Pulmonary artery endothelial cell (primary cell): ENCODE results near the gene TNFRSF8. TPM values are rescaled to one million over a fixed set of nuclear protein-coding genes. Genes with fewer than 3 reads are reported as not detected.

Experiments
- DNase-seq: peaks from one replicate; pipeline ENCODE4 v3.0.0-alpha.2; 2011; ENCODE audit warnings: low read depth, low spot score
- total RNA-seq: library from RNA; depleted of rRNA; stranded (reverse); fragments of >200 nt; gene quantifications from 2 replicates; pipeline ENCODE4 v1.2.3, GENCODE V29; 2014

The TNFRSF8 gene
- total RNA-seq, 1 donor from 2014 or later = 0.20 TPM

GRCh38 chr1:12059722-12060464, 3.2 kb upstream of the TNFRSF8 start:
- no peak for DNase-seq

GRCh38 chr1:12060500-12060899, 2.6 kb upstream of the TNFRSF8 start:
- DNase-seq = no peak

GRCh38 chr1:12064073-12064969, 1.2 kb downstream of the TNFRSF8 start:
- DNase-seq = no peak

GRCh38 chr1:12065872-12066271, 2.8 kb downstream of the TNFRSF8 start:
- DNase-seq = no peak

- DNase-seq = no peak
These were observed 5.1 kb downstream of the TNFRSF8 start for GRCh38 chr1:12067900-12068821.

- no peak for DNase-seq
These were observed 6.6 kb downstream of the TNFRSF8 start for GRCh38 chr1:12069623-12070244.

- no peak for DNase-seq
These were observed 8.8 kb downstream of the TNFRSF8 start for GRCh38 chr1:12071892-12072291.

GRCh38 chr1:12072741-12073140, 9.6 kb downstream of the TNFRSF8 start:
- DNase-seq = no peak

GRCh38 chr1:12073796-12074195, 10.7 kb downstream of the TNFRSF8 start:
- no peak for DNase-seq

GRCh38 chr1:12075195-12076114, 12.4 kb downstream of the TNFRSF8 start:
- no peak for DNase-seq

GRCh38 chr1:12076425-12077005, 13.4 kb downstream of the TNFRSF8 start:
- no peak for DNase-seq

GRCh38 chr1:12078575-12078937, 15.5 kb downstream of the TNFRSF8 start:
- no peak for DNase-seq

- no peak for DNase-seq
These were observed 16.1 kb downstream of the TNFRSF8 start for GRCh38 chr1:12078938-12079861.

- no peak for DNase-seq
These were observed 17.1 kb downstream of the TNFRSF8 start for GRCh38 chr1:12080156-12080555.

GRCh38 chr1:12080773-12081556, 17.9 kb downstream of the TNFRSF8 start:
- no peak for DNase-seq

- no peak for DNase-seq
These were observed 18.7 kb downstream of the TNFRSF8 start for GRCh38 chr1:12081648-12082396.

- no peak for DNase-seq
These were observed 19.9 kb downstream of the TNFRSF8 start for GRCh38 chr1:12082988-12083387.
